Activated T-helper 1 cell treated with anti-CD3 and anti-CD28 coated beads, Interleukin-12 subunit alpha, Interleukin-12 subunit beta, Interleukin-2, Interleukin-4 antibody, amounts not matched to agents 30 ng/mL and 10 ng/mL and 1 ng/mL, durations not matched to agents 14 hours and 24 hours and 36 hours (primary cell): ENCODE data around the gene ZNF581. TPM values are rescaled to one million over a fixed set of nuclear protein-coding genes. Genes with fewer than 3 reads are reported as not detected.

ENCODE experiments used
- DNase-seq: peaks from one replicate; pipeline ENCODE4 v3.0.0; 2021; ENCODE audit warnings: low spot score
- H3K27ac Mint-ChIP-seq: one replicate; pipeline ENCODE4 v1.8.0; 2021; ENCODE audit warnings: mild to moderate bottlenecking, mixed read lengths
- H3K27me3 Mint-ChIP-seq: one replicate; pipeline ENCODE4 v1.8.0; 2022; ENCODE audit warnings: mild to moderate bottlenecking, moderate library complexity, mixed read lengths; ENCODE audit not compliant: insufficient read depth
- H3K36me3 Mint-ChIP-seq: one replicate; pipeline ENCODE4 v1.8.0; 2021; ENCODE audit warnings: low read depth, mixed read lengths
- H3K4me1 Mint-ChIP-seq: one replicate; pipeline ENCODE4 v1.8.0; 2021; ENCODE audit warnings: low read depth, mixed read lengths
- H3K4me3 Mint-ChIP-seq: one replicate; pipeline ENCODE4 v1.8.0; 2021; ENCODE audit warnings: mild to moderate bottlenecking, moderate library complexity, mixed read lengths
- H3K9me3 Mint-ChIP-seq: one replicate; pipeline ENCODE4 v1.8.0; 2021; ENCODE audit warnings: mixed read lengths
- intact Hi-C: fragments of 100-400 bp; cut with micrococcal nuclease; formaldehyde crosslinking; loops from one replicate; pipeline ENCODE4 v1.15.1; 2024
- total RNA-seq: library from RNA; stranded (reverse); gene quantifications from 2 replicates; pipeline ENCODE4 v1.2.3, GENCODE V29; 2022

ZNF581 gene
- total RNA-seq, 1 donor from 2014 or later = 36.4 TPM

- Mint-ChIP-seq H3K27me3 (no peaks in the 10 kb centered on the region), H3K4me1 (peaks cover 46% of the 10 kb centered on the region), H3K36me3 (peaks cover 13% of the 10 kb centered on the region), H3K4me3 (peak overlapping the region; percentile 91), H3K27ac (no peak overlapping the region), H3K9me3 (no peaks in the 10 kb centered on the region)
- DNase-seq = no peak
- intact Hi-C loops = no loop called here
Observed at GRCh38 chr19:55602104-55603001, 41.1 kb upstream of the ZNF581 start.

GRCh38 chr19:55603115-55603514 lies 40.3 kb upstream of the ZNF581 start:
- Mint-ChIP-seq H3K4me3 (peak overlapping the region; percentile 47), H3K9me3 (no peaks in the 10 kb centered on the region), H3K27me3 (no peaks in the 10 kb centered on the region), H3K4me1 (peaks cover 51% of the 10 kb centered on the region), H3K36me3 (peaks cover 17% of the 10 kb centered on the region), H3K27ac (no peak overlapping the region)
- DNase-seq = no peak
- intact Hi-C loops = no loop called here

- H3K9me3 Mint-ChIP-seq = no peaks in the 10 kb centered on the region
- peak overlapping the region; percentile 13 for H3K27ac Mint-ChIP-seq
- peak overlapping the region; percentile 86 for H3K4me3 Mint-ChIP-seq
- no peaks in the 10 kb centered on the region for H3K27me3 Mint-ChIP-seq
- DNase-seq = no peak
- H3K36me3 Mint-ChIP-seq = peaks cover 15% of the 10 kb centered on the region
- intact Hi-C loops = no loop called here
- H3K4me1 Mint-ChIP-seq = peaks cover 48% of the 10 kb centered on the region
Observed at GRCh38 chr19:55603581-55604292, 39.7 kb upstream of the ZNF581 start.

GRCh38 chr19:55605207-55605636 lies 38.2 kb upstream of the ZNF581 start:
- Mint-ChIP-seq H3K27me3 (no peaks in the 10 kb centered on the region), H3K4me1 (peaks cover 45% of the 10 kb centered on the region), H3K9me3 (no peaks in the 10 kb centered on the region), H3K27ac (peak overlapping the region; percentile 95), H3K4me3 (peak overlapping the region; percentile 86), H3K36me3 (peaks cover 16% of the 10 kb centered on the region)
- intact Hi-C loops = loop anchor here (1.0 to 5.0 kb wide), 7 partner anchors 18 to 536 kb away; partner anchors contain the start of genes PPP6R1, ZNF444, ZNF580 and ZNF581
- peak; percentile 98 for DNase-seq

DNA sequence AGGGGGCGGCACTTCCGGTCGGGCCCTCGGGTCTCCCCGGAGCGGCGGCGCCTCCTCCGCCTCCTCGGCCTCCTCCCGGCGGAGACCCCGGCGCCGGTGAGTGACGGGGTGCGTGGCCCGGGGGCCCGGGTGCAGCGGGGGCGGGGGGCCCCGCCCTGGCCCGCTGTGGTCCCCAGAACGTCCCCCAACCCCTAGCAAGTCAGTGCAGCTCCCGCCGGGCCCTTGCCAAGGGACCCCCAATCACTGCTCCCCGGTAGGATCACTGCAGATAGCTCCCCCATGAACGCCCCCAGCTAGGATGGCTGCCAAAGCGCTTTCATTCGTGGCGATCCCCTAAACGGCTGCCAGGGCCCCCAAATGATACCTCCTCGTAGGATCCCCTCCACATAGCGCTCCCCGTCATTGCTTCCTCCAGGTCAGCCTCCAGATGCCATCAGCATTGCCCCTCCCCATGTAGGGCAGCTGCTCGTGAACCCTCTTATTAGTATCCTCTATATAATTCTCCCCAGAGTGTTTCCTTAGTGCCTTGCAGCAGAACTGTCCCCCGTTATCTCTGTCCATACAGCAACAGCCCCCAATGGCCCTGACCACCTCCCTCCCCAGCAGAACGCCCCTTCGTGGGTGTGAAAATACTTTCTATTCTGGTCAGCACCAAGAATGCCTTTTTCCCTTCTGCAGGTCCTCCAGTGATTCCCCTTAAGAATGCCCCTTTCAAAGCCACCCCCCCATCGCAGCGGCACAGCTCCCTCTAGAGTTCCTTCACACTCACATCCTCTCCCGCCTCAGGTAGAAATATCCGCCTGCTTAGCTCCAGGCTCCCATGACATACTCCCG lies 37.6 kb upstream of the ZNF581 start, which contains the start of gene ZNF865:
Gene ZNF865, plus strand, starts transcription at position 11 of the 834 bp plus-strand sequence. CDS start 7,972 bp downstream, outside the sequence.
- H3K27ac Mint-ChIP-seq = peak within 1 kb of the TSS; percentile 98
- peak within 1 kb of the TSS; percentile 95 for H3K4me3 Mint-ChIP-seq
- peaks cover 16% of the 10 kb centered on the region for H3K36me3 Mint-ChIP-seq
- intact Hi-C loops = loop anchor here (1.0 to 5.0 kb wide), 8 partner anchors 18 to 535 kb away; partner anchors contain the start of genes PPP6R1, ZNF444, ZNF580 and ZNF581
- no peaks in the 10 kb centered on the region for H3K9me3 Mint-ChIP-seq
- peak; percentile 64 for DNase-seq
- no peaks in the 10 kb centered on the region for H3K27me3 Mint-ChIP-seq
- H3K4me1 Mint-ChIP-seq = peaks cover 45% of the 10 kb centered on the region

DNA sequence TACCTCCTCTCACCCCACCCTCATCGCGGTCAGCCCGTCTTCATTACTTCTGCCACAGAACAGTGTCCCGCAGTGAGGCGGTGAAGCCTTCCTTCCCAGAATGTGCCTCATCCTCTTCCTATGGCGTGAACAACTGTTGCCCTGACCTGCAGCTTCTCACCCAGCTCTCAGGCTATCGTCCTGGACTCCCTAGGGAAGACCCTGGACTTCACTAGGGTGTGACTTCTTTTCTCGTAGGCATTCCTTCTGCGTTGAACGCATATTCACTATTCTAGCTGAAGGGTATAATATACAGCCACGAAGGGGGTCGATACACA lies 37.0 kb upstream of the ZNF581 start:
- Mint-ChIP-seq H3K36me3 (peaks cover 16% of the 10 kb centered on the region), H3K9me3 (no peaks in the 10 kb centered on the region), H3K4me1 (peaks cover 40% of the 10 kb centered on the region), H3K4me3 (peak overlapping the region; percentile 95), H3K27ac (peak overlapping the region; percentile 98), H3K27me3 (no peaks in the 10 kb centered on the region)
- intact Hi-C loops = loop anchor here (1.0 to 5.0 kb wide), 2 partner anchors 36 to 89 kb away; partner anchors contain the start of genes ZNF580 and ZNF581
- DNase-seq = no peak

- Mint-ChIP-seq H3K4me3 (peak overlapping the region; percentile 95), H3K27ac (peak overlapping the region; percentile 98), H3K36me3 (peaks cover 16% of the 10 kb centered on the region), H3K9me3 (no peaks in the 10 kb centered on the region), H3K4me1 (peaks cover 36% of the 10 kb centered on the region), H3K27me3 (no peaks in the 10 kb centered on the region)
- intact Hi-C loops = loop anchor here (1.0 to 5.0 kb wide), 2 partner anchors 35 to 90 kb away; partner anchors contain the start of genes ZNF580 and ZNF581
- no peak for DNase-seq
Observed at GRCh38 chr19:55606817-55607216, 36.6 kb upstream of the ZNF581 start.

DNA sequence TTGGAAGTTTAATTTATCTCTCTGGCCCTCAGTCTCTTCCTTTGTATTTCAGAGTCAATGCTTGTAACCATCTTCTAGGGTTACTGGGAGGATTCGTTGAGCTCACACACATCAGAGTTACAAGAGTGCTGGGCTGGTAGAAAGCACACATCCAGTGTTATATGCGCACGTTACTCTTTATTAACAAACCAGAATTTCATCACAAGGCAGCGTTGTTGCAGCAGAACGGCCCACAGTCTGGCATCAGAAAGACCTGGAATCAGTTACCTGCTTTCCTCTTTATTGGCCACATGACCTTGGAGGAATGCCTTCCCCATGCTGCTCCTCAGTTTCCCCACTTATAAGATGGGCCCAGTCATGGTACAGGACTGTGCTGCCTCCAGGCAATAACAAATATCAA lies 34.1 kb upstream of the ZNF581 start:
- H3K4me3 Mint-ChIP-seq = no peak overlapping the region
- peaks cover 27% of the 10 kb centered on the region for H3K4me1 Mint-ChIP-seq
- no peaks in the 10 kb centered on the region for H3K27me3 Mint-ChIP-seq
- H3K9me3 Mint-ChIP-seq = no peaks in the 10 kb centered on the region
- peaks cover 13% of the 10 kb centered on the region for H3K36me3 Mint-ChIP-seq
- no peak overlapping the region for H3K27ac Mint-ChIP-seq
- DNase-seq = no peak
- intact Hi-C loops = loop anchor here (5.0 kb wide), 1 partner anchor 33 kb away; the partner anchor contains the start of genes ZNF580 and ZNF581

- Mint-ChIP-seq H3K27me3 (no peaks in the 10 kb centered on the region), H3K4me3 (no peak overlapping the region), H3K27ac (no peak overlapping the region), H3K36me3 (peaks cover 13% of the 10 kb centered on the region), H3K4me1 (peaks cover 14% of the 10 kb centered on the region), H3K9me3 (no peaks in the 10 kb centered on the region)
- intact Hi-C loops = no loop called here
- DNase-seq = no peak
Observed at GRCh38 chr19:55611300-55611982, 32.0 kb upstream of the ZNF581 start.

- DNase-seq = no peak
- H3K4me1 Mint-ChIP-seq = peaks cover 7% of the 10 kb centered on the region
- H3K27me3 Mint-ChIP-seq = no peaks in the 10 kb centered on the region
- H3K4me3 Mint-ChIP-seq = no peak overlapping the region
- H3K36me3 Mint-ChIP-seq = peaks cover 13% of the 10 kb centered on the region
- H3K27ac Mint-ChIP-seq = no peak overlapping the region
- intact Hi-C loops = no loop called here
- H3K9me3 Mint-ChIP-seq = no peaks in the 10 kb centered on the region
Observed at GRCh38 chr19:55611983-55612645, 31.3 kb upstream of the ZNF581 start.

GRCh38 chr19:55613396-55613795 lies 30.1 kb upstream of the ZNF581 start:
- no peak overlapping the region for H3K27ac Mint-ChIP-seq

More at GRCh38 chr19:55613396-55613795, 30.1 kb upstream of the ZNF581 start:
- H3K9me3 Mint-ChIP-seq = no peaks in the 10 kb centered on the region
- peaks cover 15% of the 10 kb centered on the region for H3K36me3 Mint-ChIP-seq
- no peaks in the 10 kb centered on the region for H3K27me3 Mint-ChIP-seq
- DNase-seq = no peak
- H3K4me3 Mint-ChIP-seq = no peak overlapping the region
- no peaks in the 10 kb centered on the region for H3K4me1 Mint-ChIP-seq
- intact Hi-C loops = no loop called here
